Measurements from ENCODE around the gene FAM170B.

Gene FAM170B

DNA sequence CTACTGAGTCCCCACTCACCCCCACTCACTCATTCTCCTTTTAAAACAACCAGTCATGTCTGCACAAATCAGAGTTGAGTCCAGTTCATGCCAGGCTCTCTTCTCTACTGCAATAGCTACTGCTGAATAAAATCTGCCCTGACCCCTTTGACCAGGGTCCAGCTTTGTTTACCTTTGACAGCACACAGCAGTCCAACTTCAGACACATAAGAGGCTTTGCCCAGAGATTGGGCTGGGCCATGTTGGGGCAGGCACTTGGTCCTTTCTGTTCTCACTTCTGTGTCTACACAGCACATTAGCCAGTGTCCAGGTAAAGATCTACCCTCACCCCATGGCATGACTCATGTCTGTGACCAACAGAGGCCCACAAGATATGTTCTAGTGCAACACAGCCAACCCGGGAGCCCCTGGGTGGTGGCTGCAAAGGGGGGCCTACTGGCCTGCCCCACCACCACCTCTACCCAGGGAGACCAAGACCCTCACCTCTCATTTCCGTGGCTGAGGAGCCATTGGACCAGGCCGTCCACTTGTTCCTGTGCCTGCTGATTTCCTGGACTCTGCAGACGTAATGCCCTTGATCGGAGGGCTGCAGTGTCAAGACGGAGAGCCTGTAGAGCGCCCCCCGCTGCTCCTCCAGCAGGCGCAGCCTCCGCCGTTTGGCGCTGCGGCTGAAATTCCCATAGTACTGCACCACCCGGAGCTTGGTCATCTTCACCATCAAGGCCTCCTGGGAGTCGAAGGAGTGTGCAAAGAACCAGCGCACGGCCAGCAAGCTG is 26.5 kb downstream of the FAM170B start:
- H3K4me1 ChIP-seq (ENCODE audit: control insufficient read depth, insufficient read depth, low read length) = no peaks in the 10 kb centered on the region
- no peaks in the 10 kb centered on the region for H3K36me3 ChIP-seq (ENCODE audit: control insufficient read depth, insufficient read depth, low read length)
- no peaks in the 10 kb centered on the region for H3K9me3 ChIP-seq (ENCODE audit: control insufficient read depth, insufficient read depth, low read length)
- no peak overlapping the region for H3K4me3 ChIP-seq (ENCODE audit: low read depth, low read length)
- H3K27me3 ChIP-seq (ENCODE audit: control insufficient read depth, insufficient read depth, low read length) = no peaks in the 10 kb centered on the region
- no peak overlapping the region for H3K9ac ChIP-seq (ENCODE audit: low read depth, low read length)

DNA sequence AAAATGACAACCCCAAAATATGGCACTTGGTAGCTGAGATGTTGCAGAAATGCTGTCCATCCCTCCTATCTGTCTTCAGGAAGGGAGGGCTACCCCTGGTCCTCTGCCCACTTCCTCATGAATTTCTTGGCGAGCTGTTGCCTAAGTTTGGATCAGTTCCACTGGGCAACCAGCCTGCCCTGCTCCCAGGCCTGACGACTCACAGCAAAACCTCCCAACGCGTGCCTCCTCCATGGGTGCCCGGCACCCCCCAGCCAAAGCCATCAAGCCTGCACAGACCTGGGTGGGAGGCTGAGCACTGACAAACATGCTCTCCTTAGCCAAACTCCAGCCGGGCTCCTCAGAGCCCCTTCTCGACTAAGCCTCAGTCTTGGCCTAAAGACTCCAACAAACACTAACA is 27.4 kb downstream of the FAM170B start:
- H3K4me1 ChIP-seq (ENCODE audit: control insufficient read depth, insufficient read depth, low read length) = no peaks in the 10 kb centered on the region
- H3K9ac ChIP-seq (ENCODE audit: low read depth, low read length) = no peak overlapping the region
- no peaks in the 10 kb centered on the region for H3K9me3 ChIP-seq (ENCODE audit: control insufficient read depth, insufficient read depth, low read length)
- H3K4me3 ChIP-seq (ENCODE audit: low read depth, low read length) = no peak overlapping the region
- H3K27me3 ChIP-seq (ENCODE audit: control insufficient read depth, insufficient read depth, low read length) = no peaks in the 10 kb centered on the region
- H3K36me3 ChIP-seq (ENCODE audit: control insufficient read depth, insufficient read depth, low read length) = no peaks in the 10 kb centered on the region

DNA sequence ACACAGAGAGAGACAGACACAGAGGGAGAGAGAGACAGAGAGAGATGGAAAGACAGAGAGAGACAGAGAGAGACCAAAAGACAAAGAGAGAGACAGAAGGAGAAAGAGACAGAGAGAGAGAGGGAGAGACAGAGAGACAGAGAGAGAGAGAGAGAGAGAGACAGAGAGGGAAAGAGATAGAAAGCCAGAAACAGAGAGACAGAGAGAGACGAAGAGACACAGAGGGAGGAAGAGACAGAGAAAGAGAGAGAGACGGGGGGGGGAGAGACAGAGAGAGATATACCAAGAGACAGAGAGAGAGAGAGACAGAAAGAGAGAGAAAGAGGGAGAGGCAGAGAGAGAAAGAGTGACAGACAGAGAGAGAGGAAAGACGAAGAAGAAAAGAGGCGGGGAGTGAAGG is 28.7 kb downstream of the FAM170B start:
- Histone ChIP-seq H3K27me3 (ENCODE audit: control insufficient read depth, insufficient read depth, low read length) (no peaks in the 10 kb centered on the region), H3K4me1 (ENCODE audit: control insufficient read depth, insufficient read depth, low read length) (no peaks in the 10 kb centered on the region), H3K9me3 (ENCODE audit: control insufficient read depth, insufficient read depth, low read length) (no peaks in the 10 kb centered on the region), H3K36me3 (ENCODE audit: control insufficient read depth, insufficient read depth, low read length) (no peaks in the 10 kb centered on the region), H3K9ac (ENCODE audit: low read depth, low read length) (no peak overlapping the region), H3K4me3 (ENCODE audit: low read depth, low read length) (no peak overlapping the region)

DNA sequence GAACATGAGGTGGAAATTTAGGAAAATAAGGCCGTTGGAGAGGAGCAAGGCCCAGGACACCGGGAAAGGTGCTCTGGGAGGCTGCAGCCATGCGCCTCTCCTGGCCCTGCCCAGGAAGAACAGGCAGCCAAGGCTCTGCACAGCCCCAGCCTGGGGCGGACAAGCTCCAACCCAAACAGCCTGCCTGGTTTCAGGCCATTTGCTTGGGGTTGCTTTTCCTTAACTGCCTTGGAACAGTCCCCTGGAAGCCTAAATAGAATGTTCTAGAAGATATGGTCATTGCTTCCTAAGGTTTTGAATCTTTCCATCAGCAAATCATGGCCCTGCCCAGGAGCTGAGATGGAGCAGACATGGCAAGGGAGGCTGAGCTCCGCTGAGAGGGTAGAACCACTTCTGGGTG is 29.5 kb downstream of the FAM170B start:
- no peak overlapping the region for H3K4me3 ChIP-seq (ENCODE audit: low read depth, low read length)
- H3K27me3 ChIP-seq (ENCODE audit: control insufficient read depth, insufficient read depth, low read length) = no peaks in the 10 kb centered on the region
- H3K4me1 ChIP-seq (ENCODE audit: control insufficient read depth, insufficient read depth, low read length) = no peaks in the 10 kb centered on the region
- H3K9ac ChIP-seq (ENCODE audit: low read depth, low read length) = no peak overlapping the region
- H3K9me3 ChIP-seq (ENCODE audit: control insufficient read depth, insufficient read depth, low read length) = no peaks in the 10 kb centered on the region
- H3K36me3 ChIP-seq (ENCODE audit: control insufficient read depth, insufficient read depth, low read length) = no peaks in the 10 kb centered on the region

GRCh38 chr10:49103761-49104160 is 30.1 kb downstream of the FAM170B start:
- Histone ChIP-seq H3K27me3 (ENCODE audit: control insufficient read depth, insufficient read depth, low read length) (no peaks in the 10 kb centered on the region), H3K4me3 (ENCODE audit: low read depth, low read length) (no peak overlapping the region), H3K9ac (ENCODE audit: low read depth, low read length) (no peak overlapping the region), H3K4me1 (ENCODE audit: control insufficient read depth, insufficient read depth, low read length) (no peaks in the 10 kb centered on the region), H3K36me3 (ENCODE audit: control insufficient read depth, insufficient read depth, low read length) (no peaks in the 10 kb centered on the region), H3K9me3 (ENCODE audit: control insufficient read depth, insufficient read depth, low read length) (no peaks in the 10 kb centered on the region)

DNA sequence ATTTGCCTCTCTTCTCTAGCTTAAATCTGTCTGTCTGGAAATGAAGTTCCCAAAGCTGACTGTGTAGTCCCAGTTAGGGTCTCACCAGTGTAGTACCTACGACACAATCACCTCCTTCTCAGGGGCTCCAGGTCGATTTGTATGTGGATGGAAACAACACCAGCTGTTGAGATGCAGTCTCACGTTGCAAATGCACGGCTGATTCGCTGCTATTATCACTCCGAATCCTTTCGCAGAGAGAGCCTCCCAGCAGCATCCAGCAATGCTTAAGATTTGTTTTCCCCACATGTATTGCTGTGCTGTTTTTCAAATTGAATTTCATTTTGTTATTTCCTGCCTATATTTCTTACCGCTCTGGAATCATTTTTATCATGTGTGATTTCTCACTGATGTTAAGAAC is 34.8 kb downstream of the FAM170B start:
- no peaks in the 10 kb centered on the region for H3K9me3 ChIP-seq (ENCODE audit: control insufficient read depth, insufficient read depth, low read length)
- no peaks in the 10 kb centered on the region for H3K27me3 ChIP-seq (ENCODE audit: control insufficient read depth, insufficient read depth, low read length)
- no peaks in the 10 kb centered on the region for H3K36me3 ChIP-seq (ENCODE audit: control insufficient read depth, insufficient read depth, low read length)
- H3K9ac ChIP-seq (ENCODE audit: low read depth, low read length) = no peak overlapping the region
- H3K4me3 ChIP-seq (ENCODE audit: low read depth, low read length) = no peak overlapping the region
- no peaks in the 10 kb centered on the region for H3K4me1 ChIP-seq (ENCODE audit: control insufficient read depth, insufficient read depth, low read length)

DNA sequence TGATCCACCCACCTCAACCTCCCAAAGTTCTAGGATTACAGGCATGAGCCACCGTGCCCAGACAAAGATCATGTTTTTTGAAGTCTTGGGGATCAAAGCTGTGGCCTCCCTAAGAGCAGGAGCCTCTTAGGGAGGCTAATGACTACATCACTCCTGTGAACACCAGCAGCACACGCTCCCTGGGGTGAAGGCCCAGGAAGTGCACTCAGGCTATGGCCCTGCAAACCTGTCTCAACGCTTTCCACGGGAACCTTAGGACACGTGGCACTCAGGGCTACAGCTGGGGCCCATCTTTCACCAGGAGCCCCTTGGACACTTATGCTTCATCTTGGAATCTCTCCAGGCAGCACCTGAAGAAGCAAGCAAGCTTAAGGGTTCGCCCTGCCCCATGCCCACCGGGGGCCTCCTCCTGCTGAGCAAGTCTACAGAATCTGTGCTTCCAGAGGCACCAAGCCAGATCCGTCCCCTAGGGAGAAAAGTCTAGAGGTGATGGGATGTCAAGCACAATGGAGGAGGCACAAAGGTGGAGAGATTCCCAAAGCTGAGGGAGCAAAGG is 36.9 kb downstream of the FAM170B start:
- peaks cover 2% of the 10 kb centered on the region for H3K27me3 ChIP-seq (ENCODE audit: control insufficient read depth, insufficient read depth, low read length)
- no peak overlapping the region for H3K9ac ChIP-seq (ENCODE audit: low read depth, low read length)
- no peaks in the 10 kb centered on the region for H3K36me3 ChIP-seq (ENCODE audit: control insufficient read depth, insufficient read depth, low read length)
- no peak overlapping the region for H3K4me3 ChIP-seq (ENCODE audit: low read depth, low read length)
- H3K4me1 ChIP-seq (ENCODE audit: control insufficient read depth, insufficient read depth, low read length) = no peaks in the 10 kb centered on the region
- no peaks in the 10 kb centered on the region for H3K9me3 ChIP-seq (ENCODE audit: control insufficient read depth, insufficient read depth, low read length)

GRCh38 chr10:49094646-49095045 is 39.2 kb downstream of the FAM170B start:
- Histone ChIP-seq H3K4me1 (ENCODE audit: control insufficient read depth, insufficient read depth, low read length) (no peaks in the 10 kb centered on the region), H3K27me3 (ENCODE audit: control insufficient read depth, insufficient read depth, low read length) (peaks cover 10% of the 10 kb centered on the region), H3K4me3 (ENCODE audit: low read depth, low read length) (no peak overlapping the region), H3K36me3 (ENCODE audit: control insufficient read depth, insufficient read depth, low read length) (no peaks in the 10 kb centered on the region), H3K9ac (ENCODE audit: low read depth, low read length) (no peak overlapping the region), H3K9me3 (ENCODE audit: control insufficient read depth, insufficient read depth, low read length) (no peaks in the 10 kb centered on the region)

- H3K4me3 ChIP-seq (ENCODE audit: low read depth, low read length) = no peak overlapping the region
- peaks cover 10% of the 10 kb centered on the region for H3K27me3 ChIP-seq (ENCODE audit: control insufficient read depth, insufficient read depth, low read length)
- no peak overlapping the region for H3K9ac ChIP-seq (ENCODE audit: low read depth, low read length)
- no peaks in the 10 kb centered on the region for H3K4me1 ChIP-seq (ENCODE audit: control insufficient read depth, insufficient read depth, low read length)
- no peaks in the 10 kb centered on the region for H3K36me3 ChIP-seq (ENCODE audit: control insufficient read depth, insufficient read depth, low read length)
- no peaks in the 10 kb centered on the region for H3K9me3 ChIP-seq (ENCODE audit: control insufficient read depth, insufficient read depth, low read length)
These were observed 39.9 kb downstream of the FAM170B start for GRCh38 chr10:49093922-49094321.

- Histone ChIP-seq H3K4me3 (ENCODE audit: low read depth, low read length) (no peak overlapping the region), H3K4me1 (ENCODE audit: control insufficient read depth, insufficient read depth, low read length) (no peaks in the 10 kb centered on the region), H3K27me3 (ENCODE audit: control insufficient read depth, insufficient read depth, low read length) (peaks cover 10% of the 10 kb centered on the region), H3K9ac (ENCODE audit: low read depth, low read length) (no peak overlapping the region), H3K36me3 (ENCODE audit: control insufficient read depth, insufficient read depth, low read length) (no peaks in the 10 kb centered on the region), H3K9me3 (ENCODE audit: control insufficient read depth, insufficient read depth, low read length) (no peaks in the 10 kb centered on the region)
These were observed 41.3 kb downstream of the FAM170B start for GRCh38 chr10:49092477-49092876.

- Histone ChIP-seq H3K36me3 (ENCODE audit: control insufficient read depth, insufficient read depth, low read length) (no peaks in the 10 kb centered on the region), H3K9ac (ENCODE audit: low read depth, low read length) (no peak overlapping the region), H3K27me3 (ENCODE audit: control insufficient read depth, insufficient read depth, low read length) (peaks cover 10% of the 10 kb centered on the region), H3K4me3 (ENCODE audit: low read depth, low read length) (no peak overlapping the region), H3K4me1 (ENCODE audit: control insufficient read depth, insufficient read depth, low read length) (no peaks in the 10 kb centered on the region), H3K9me3 (ENCODE audit: control insufficient read depth, insufficient read depth, low read length) (no peaks in the 10 kb centered on the region)
These were observed 42.2 kb downstream of the FAM170B start for GRCh38 chr10:49091450-49092210.
